Measurements from ENCODE around the gene FLAD1.

FLAD1 gene

GRCh38 chr1:154943649-154944400 lies 39.3 kb upstream of the FLAD1 start:
- DNase-seq: peak; percentile 66
- H3K9me3 ChIP-seq: no peaks in the 10 kb centered on the region
- H3K27me3 ChIP-seq: no peaks in the 10 kb centered on the region
- no peak overlapping the region for H3K4me3 ChIP-seq (ENCODE audit: low read depth, low read length)
- TF ChIP-seq, protein P1, sequence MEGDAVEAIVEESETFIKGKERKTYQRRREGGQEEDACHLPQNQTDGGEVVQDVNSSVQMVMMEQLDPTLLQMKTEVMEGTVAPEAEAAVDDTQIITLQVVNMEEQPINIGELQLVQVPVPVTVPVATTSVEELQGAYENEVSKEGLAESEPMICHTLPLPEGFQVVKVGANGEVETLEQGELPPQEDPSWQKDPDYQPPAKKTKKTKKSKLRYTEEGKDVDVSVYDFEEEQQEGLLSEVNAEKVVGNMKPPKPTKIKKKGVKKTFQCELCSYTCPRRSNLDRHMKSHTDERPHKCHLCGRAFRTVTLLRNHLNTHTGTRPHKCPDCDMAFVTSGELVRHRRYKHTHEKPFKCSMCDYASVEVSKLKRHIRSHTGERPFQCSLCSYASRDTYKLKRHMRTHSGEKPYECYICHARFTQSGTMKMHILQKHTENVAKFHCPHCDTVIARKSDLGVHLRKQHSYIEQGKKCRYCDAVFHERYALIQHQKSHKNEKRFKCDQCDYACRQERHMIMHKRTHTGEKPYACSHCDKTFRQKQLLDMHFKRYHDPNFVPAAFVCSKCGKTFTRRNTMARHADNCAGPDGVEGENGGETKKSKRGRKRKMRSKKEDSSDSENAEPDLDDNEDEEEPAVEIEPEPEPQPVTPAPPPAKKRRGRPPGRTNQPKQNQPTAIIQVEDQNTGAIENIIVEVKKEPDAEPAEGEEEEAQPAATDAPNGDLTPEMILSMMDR (IDR thresholded peaks at IDR 0.05; ENCODE audit: low read depth, low read length): peak; percentile 95
- H3K4me1 ChIP-seq: no peaks in the 10 kb centered on the region; the same call in 1 of the 2 replicates
- H3K36me3 ChIP-seq: no peaks in the 10 kb centered on the region

DNA sequence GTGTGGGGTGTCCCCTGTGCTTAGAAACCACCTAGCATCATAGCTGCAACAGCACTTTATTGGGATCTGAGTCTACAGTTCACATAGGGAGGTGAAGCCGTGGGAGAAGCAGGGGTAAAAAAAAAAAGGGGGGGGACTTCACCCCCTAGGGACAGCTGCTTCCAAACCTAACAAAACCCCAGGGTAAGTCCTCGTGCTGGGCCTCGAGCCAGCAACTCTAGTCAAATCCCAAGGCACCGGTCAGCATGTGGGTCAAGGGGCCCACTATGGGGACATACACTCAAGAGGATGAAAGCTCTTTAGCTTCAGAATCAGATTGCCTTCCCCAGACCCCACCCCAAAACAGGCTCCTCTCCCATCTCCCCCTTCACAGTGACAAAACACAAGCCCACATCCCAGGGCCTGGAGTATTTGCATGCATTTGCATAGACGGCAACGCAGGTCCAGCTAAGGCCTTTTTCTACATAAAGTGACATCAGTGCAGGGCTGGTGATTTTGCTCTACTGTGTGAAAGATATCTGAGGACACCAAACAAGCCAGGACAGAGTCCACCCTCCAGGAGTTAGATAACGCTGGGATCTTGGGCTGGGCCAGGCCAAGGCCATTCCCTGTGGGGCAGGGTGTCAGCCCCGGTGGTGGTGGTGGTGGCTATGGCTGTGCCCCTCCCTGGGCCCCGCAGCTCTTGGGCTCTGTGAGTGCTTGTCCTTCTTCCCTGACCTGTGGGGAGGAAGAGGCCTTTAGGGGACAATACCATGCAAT lies 38.6 kb upstream of the FLAD1 start:
- Histone ChIP-seq H3K4me3 (ENCODE audit: low read depth, low read length) (no peak overlapping the region), H3K36me3 (no peaks in the 10 kb centered on the region), H3K4me1 (no peaks in the 10 kb centered on the region; the same call in 1 of the 2 replicates), H3K9me3 (no peaks in the 10 kb centered on the region), H3K27me3 (no peaks in the 10 kb centered on the region)
- TF ChIP-seq, protein P1 (IDR thresholded peaks at IDR 0.05; ENCODE audit: low read depth, low read length): no peak
- DNase-seq: no peak

- Histone ChIP-seq H3K4me1 (no peaks in the 10 kb centered on the region; the same call in 1 of the 2 replicates), H3K9me3 (no peaks in the 10 kb centered on the region), H3K27me3 (no peaks in the 10 kb centered on the region), H3K36me3 (no peaks in the 10 kb centered on the region), H3K4me3 (ENCODE audit: low read depth, low read length) (no peak overlapping the region)
- no peak for DNase-seq
- TF ChIP-seq, protein P1 (IDR thresholded peaks at IDR 0.05; ENCODE audit: low read depth, low read length): no peak
Measured at GRCh38 chr1:154945160-154945961, 37.8 kb upstream of the FLAD1 start.

DNA sequence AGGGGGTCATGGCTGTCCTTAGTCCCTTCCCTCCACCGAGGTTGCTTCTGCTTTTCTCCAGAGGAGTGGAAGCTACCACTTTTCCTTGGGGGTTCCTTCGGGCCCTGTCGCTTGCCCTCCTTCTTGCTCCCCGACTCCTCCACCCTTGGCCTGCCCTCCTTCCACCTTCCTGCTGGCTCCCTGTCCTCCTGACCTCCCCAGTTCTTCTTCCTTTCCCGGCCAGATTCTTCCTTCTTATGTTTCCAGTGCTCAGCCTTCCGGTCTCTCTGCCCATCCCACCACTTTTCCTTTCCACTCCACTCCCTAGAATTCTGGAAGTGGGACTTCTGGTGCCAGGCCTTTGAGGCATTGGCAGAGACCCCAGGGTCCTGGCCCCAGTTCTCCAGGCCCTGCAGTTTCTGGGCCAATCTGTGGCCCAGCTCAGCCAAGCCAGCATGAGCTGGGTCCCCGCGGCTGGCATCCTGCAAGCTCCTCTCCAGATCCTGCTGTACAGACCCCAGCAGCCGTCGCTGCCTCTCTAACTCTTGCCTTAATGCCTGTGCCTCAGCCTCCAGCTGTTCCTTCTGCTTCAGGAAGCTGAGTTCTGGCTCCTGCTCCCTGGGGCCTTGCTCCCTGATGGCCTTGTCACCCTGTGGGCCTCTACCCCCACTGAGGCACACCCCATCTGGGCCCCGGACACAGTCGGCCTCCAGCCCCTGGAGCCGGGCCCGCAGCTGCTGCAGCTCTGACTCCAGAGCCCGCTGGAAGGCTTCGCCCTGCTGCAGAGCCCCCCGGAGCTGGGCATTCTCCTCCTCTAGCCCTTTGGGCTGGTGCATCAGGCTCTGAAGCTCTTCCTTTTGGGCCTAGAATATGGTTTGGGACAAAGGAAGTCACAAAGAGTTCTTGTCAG lies 36.9 kb upstream of the FLAD1 start:
- no peaks in the 10 kb centered on the region for H3K27me3 ChIP-seq
- no peaks in the 10 kb centered on the region for H3K36me3 ChIP-seq
- TF ChIP-seq, protein P1 (IDR thresholded peaks at IDR 0.05; ENCODE audit: low read depth, low read length): no peak
- DNase-seq: no peak
- H3K4me3 ChIP-seq (ENCODE audit: low read depth, low read length): no peak overlapping the region
- H3K9me3 ChIP-seq: no peaks in the 10 kb centered on the region
- no peaks in the 10 kb centered on the region; the same call in 1 of the 2 replicates for H3K4me1 ChIP-seq

DNA sequence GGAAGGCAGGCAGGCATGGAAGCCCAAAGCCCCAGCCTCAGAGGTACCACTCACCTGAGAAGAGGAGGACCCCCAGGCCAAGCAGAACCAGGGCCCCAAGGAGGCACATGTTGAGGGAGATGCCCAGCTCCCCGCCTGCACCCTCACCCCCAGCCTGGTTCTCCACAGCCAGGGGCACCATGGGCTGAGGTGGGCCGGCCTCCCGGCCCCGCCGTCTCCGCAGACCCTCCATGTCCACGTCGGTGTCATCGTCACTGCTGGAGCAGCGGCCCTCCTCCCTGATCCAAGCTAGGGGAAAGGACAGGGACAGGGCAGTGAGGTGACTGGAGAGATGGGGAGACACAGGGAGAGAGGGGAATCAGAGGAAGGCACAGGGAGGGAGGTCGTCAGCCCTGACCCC lies 35.1 kb upstream of the FLAD1 start:
- no peak for DNase-seq
- TF ChIP-seq, protein P1 (IDR thresholded peaks at IDR 0.05; ENCODE audit: low read depth, low read length): no peak
- no peak overlapping the region for H3K4me3 ChIP-seq (ENCODE audit: low read depth, low read length)
- no peaks in the 10 kb centered on the region for H3K27me3 ChIP-seq
- H3K36me3 ChIP-seq: no peaks in the 10 kb centered on the region
- H3K9me3 ChIP-seq: no peaks in the 10 kb centered on the region
- H3K4me1 ChIP-seq: no peaks in the 10 kb centered on the region; the same call in 1 of the 2 replicates

Measured in BE2C (cell line).